Caco-2 (cell line): ENCODE measurements around the gene BCR. TPM values are rescaled to one million over a fixed set of nuclear protein-coding genes. Genes with fewer than 3 reads are reported as not detected.

ENCODE experiments used
- BruUV-seq: library from RNA; stranded (reverse); fragments of 400-500 nt; replicated peaks from 2 replicates; lab custom pipeline; 2021; lab: Mats Ljungman, UMichigan
- CTCF ChIA-PET: fragments of 300-600 bp; sonication (Branson Sonifier 250); formaldehyde crosslinking; loops from one replicate; lab custom pipeline; 2022; ENCODE audit warnings: antibody characterized with exemption; lab: Charles Lee
- POLR2A ChIA-PET: fragments of 300-600 bp; sonication (Branson Sonifier 250); formaldehyde crosslinking; loops from one replicate; lab custom pipeline; 2022; ENCODE audit warnings: antibody characterized with exemption; lab: Charles Lee
- DNase-seq, 2 experiments: peaks; one replicate each; pipeline versions ENCODE4 v3.0.0 to v3.0.0-alpha.2; 2020 to 2022
- H3K27me3 ChIP-seq: replicated peaks from 2 replicates; pipeline ENCODE4 v1.6.0; 2011; ENCODE audit warnings: low read length; ENCODE audit not compliant: control insufficient read depth, insufficient read depth
- H3K36me3 ChIP-seq: 2 replicates; pipeline ENCODE4 v1.5.1; 2011; ENCODE audit warnings: low read length; ENCODE audit not compliant: control insufficient read depth, insufficient read depth
- H3K4me1 ChIP-seq: fragments of 250-450 bp; sonication (Bioruptor Pico); 2 replicates; pipeline ENCODE4 v1.5.1; 2020; ENCODE audit warnings: mild to moderate bottlenecking
- H3K4me3 ChIP-seq: 2 replicates; pipeline ENCODE4 v1.5.1; 2011; ENCODE audit warnings: low read depth, mild to moderate bottlenecking, control low read depth, low read length
- H3K9me3 ChIP-seq: fragments of 250-450 bp; sonication (Bioruptor Pico); 2 replicates; pipeline ENCODE4 v1.5.1; 2020; ENCODE audit warnings: mild to moderate bottlenecking, moderate library complexity
- H3K27ac Mint-ChIP-seq: one replicate; pipeline ENCODE4 v1.8.0; 2022; ENCODE audit warnings: mixed read lengths; ENCODE audit not compliant: unreplicated experiment
- H3K27me3 Mint-ChIP-seq: one replicate; pipeline ENCODE4 v1.8.0; 2022; ENCODE audit warnings: mixed read lengths; ENCODE audit not compliant: insufficient read depth, unreplicated experiment
- H3K36me3 Mint-ChIP-seq: one replicate; pipeline ENCODE4 v1.8.0; 2022; ENCODE audit warnings: mild to moderate bottlenecking, mixed read lengths; ENCODE audit not compliant: insufficient read depth, unreplicated experiment
- H3K4me1 Mint-ChIP-seq: one replicate; pipeline ENCODE4 v1.8.0; 2022; ENCODE audit warnings: low read depth, mixed read lengths; ENCODE audit not compliant: unreplicated experiment
- H3K4me3 Mint-ChIP-seq: one replicate; pipeline ENCODE4 v1.8.0; 2022; ENCODE audit warnings: mild to moderate bottlenecking, moderate library complexity, mixed read lengths; ENCODE audit not compliant: unreplicated experiment
- H3K9me3 Mint-ChIP-seq: one replicate; pipeline ENCODE4 v1.8.0; 2022; ENCODE audit warnings: mixed read lengths; ENCODE audit not compliant: unreplicated experiment
- intact Hi-C: fragments of 100-400 bp; cut with micrococcal nuclease; formaldehyde crosslinking; loops from one replicate; pipeline ENCODE4 v1.10.0; 2022; ENCODE audit not compliant: unreplicated experiment
- total RNA-seq: library from RNA; stranded (reverse); gene quantifications from 2 replicates; pipeline ENCODE4 v1.2.3, GENCODE V29; 2022
- TF ChIP-seq, protein P1 (sequence below), 2 experiments: fragments of 200-600 bp in 1 of 2; IDR thresholded peaks; 1 replicate in 1 of 2; 2 replicates in 1 of 2; pipeline versions ENCODE4 v1.5.1 to v1.8.0; 2011 to 2022; ENCODE audit warnings: antibody characterized with exemption in 1 of 2, control low read depth in 1 of 2, inconsistent platforms in 1 of 2, low read depth in 1 of 2, low read length in 1 of 2, mild to moderate bottlenecking in 1 of 2, moderate library complexity in 1 of 2; ENCODE audit not compliant: insufficient read depth in 1 of 2, severe bottlenecking in 1 of 2, unreplicated experiment in 1 of 2

The BCR gene
- total RNA-seq, 1 experiment from 2014 or later, result 87.4 TPM

DNA sequence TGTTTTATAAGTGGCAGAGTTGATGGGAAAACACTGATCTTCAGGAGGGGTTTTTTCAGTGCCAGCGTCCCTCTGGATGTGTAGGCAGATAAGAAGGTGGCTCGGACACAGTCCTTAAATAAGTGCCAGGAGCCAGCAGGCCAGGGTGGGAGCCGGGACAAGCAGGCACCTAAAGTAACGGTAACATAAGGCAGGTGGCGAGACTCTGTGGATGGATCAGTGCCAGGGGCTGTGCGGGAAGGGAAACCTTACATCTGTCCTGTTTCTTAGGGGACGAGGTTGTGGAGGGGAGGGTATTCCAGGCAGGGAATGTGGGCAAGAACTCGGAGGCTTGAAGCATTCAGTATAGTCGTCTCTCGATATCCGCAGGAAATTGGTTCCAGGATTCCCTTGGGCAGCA, 15.9 kb downstream of the BCR start:
- ChIA-PET CTCF (no interaction called here), POLR2A (no interaction called here)
- H3K9me3 ChIP-seq, result no peaks in the 10 kb centered on the region
- intact Hi-C loops, result no loop called here
- H3K27me3 ChIP-seq, result no peaks in the 10 kb centered on the region
- Mint-ChIP-seq H3K4me3 (no peak overlapping the region), H3K36me3 (peaks cover 31% of the 10 kb centered on the region), H3K27ac (no peak overlapping the region), H3K27me3 (no peaks in the 10 kb centered on the region), H3K4me1 (peaks cover 20% of the 10 kb centered on the region), H3K9me3 (no peaks in the 10 kb centered on the region)
- no peak overlapping the region for H3K4me3 ChIP-seq
- no peak for DNase-seq
- no peaks in the 10 kb centered on the region for H3K36me3 ChIP-seq
- no TSS peak for BruUV-seq
- TF ChIP-seq, protein P1, sequence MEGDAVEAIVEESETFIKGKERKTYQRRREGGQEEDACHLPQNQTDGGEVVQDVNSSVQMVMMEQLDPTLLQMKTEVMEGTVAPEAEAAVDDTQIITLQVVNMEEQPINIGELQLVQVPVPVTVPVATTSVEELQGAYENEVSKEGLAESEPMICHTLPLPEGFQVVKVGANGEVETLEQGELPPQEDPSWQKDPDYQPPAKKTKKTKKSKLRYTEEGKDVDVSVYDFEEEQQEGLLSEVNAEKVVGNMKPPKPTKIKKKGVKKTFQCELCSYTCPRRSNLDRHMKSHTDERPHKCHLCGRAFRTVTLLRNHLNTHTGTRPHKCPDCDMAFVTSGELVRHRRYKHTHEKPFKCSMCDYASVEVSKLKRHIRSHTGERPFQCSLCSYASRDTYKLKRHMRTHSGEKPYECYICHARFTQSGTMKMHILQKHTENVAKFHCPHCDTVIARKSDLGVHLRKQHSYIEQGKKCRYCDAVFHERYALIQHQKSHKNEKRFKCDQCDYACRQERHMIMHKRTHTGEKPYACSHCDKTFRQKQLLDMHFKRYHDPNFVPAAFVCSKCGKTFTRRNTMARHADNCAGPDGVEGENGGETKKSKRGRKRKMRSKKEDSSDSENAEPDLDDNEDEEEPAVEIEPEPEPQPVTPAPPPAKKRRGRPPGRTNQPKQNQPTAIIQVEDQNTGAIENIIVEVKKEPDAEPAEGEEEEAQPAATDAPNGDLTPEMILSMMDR (IDR thresholded peaks at IDR 0.05; ENCODE audit: insufficient read depth in 1 of 2, low read depth in 1 of 2, low read length in 1 of 2, severe bottlenecking in 1 of 2, unreplicated experiment in 1 of 2), result no peak
- no peaks in the 10 kb centered on the region for H3K4me1 ChIP-seq

- Mint-ChIP-seq H3K27ac (no peak overlapping the region), H3K4me1 (peaks cover 15% of the 10 kb centered on the region), H3K36me3 (peaks cover 34% of the 10 kb centered on the region), H3K9me3 (no peaks in the 10 kb centered on the region), H3K27me3 (no peaks in the 10 kb centered on the region), H3K4me3 (no peak overlapping the region)
- Histone ChIP-seq H3K4me3 (no peak overlapping the region), H3K27me3 (no peaks in the 10 kb centered on the region), H3K9me3 (no peaks in the 10 kb centered on the region), H3K4me1 (no peaks in the 10 kb centered on the region), H3K36me3 (no peaks in the 10 kb centered on the region)
- TF ChIP-seq, protein P1 (IDR thresholded peaks at IDR 0.05; ENCODE audit: insufficient read depth in 1 of 2, low read depth in 1 of 2, low read length in 1 of 2, severe bottlenecking in 1 of 2, unreplicated experiment in 1 of 2), result no peak
- no TSS peak for BruUV-seq
- POLR2A ChIA-PET, result no interaction called here
- intact Hi-C loops, result no loop called here
- no peak for DNase-seq
- CTCF ChIA-PET, result no interaction called here
Observed at GRCh38 chr22:23197836-23198235, 17.5 kb downstream of the BCR start.

DNA sequence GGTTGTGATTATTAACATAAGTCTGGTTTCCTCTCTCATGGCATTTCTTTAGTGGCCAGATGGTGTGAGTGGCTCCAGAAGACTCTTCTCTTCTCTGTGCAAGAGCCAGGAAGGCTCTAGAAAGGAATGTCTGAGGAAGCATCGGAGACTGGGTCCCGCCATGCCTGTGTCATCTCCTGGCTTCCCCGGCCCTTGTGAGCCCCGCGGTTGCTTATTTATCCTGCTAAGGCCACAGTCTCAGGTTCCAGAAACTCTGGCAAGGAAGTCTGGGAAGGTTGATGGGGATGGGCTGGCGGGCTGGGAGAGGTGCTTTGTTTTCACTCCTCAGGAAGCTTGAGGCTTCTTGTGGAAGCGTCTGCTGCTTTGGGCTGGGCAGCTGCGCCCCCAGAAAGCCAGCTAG, 18.9 kb downstream of the BCR start:
- CTCF ChIA-PET, result interaction anchor here (0.5 kb wide), 1 partner anchor 57 kb away, joined by 5 read pairs; the partner anchor contains the start of gene RSPH14
- Mint-ChIP-seq H3K4me3 (no peak overlapping the region), H3K36me3 (peaks cover 35% of the 10 kb centered on the region), H3K4me1 (peaks cover 4% of the 10 kb centered on the region), H3K9me3 (no peaks in the 10 kb centered on the region), H3K27ac (no peak overlapping the region), H3K27me3 (no peaks in the 10 kb centered on the region)
- POLR2A ChIA-PET, result no interaction called here
- TF ChIP-seq, protein P1 (IDR thresholded peaks at IDR 0.05; ENCODE audit: insufficient read depth in 1 of 2, low read depth in 1 of 2, low read length in 1 of 2, severe bottlenecking in 1 of 2, unreplicated experiment in 1 of 2), result no peak
- Histone ChIP-seq H3K27me3 (no peaks in the 10 kb centered on the region), H3K9me3 (no peaks in the 10 kb centered on the region), H3K36me3 (no peaks in the 10 kb centered on the region), H3K4me3 (no peak overlapping the region), H3K4me1 (no peaks in the 10 kb centered on the region)
- intact Hi-C loops, result no loop called here
- BruUV-seq, result no TSS peak
- DNase-seq, result no peak
